HG02852 (cell line): ENCODE data around the gene MATN4.
"Not testable (repeated sequence)": the region's sequence is repeated elsewhere in the genome, so short reads cannot be mapped to it uniquely, and the experiment has no call there.

Source experiments
- ATAC-seq: cut with Tn5 transposase; IDR thresholded peaks from one replicate; pipeline ENCODE4 v1.9.1; 2021; ENCODE audit warnings: mild to moderate bottlenecking, moderate library complexity; ENCODE audit not compliant: unreplicated experiment

MATN4 gene

GRCh38 chr20:45308117-45308778, at the start of gene MATN4:
MATN4 (minus strand) TSS chr20:45308299; CDS start chr20:45305582, 2,717 bp downstream.
- ATAC-seq = no peak

- ATAC-seq = no peak
These were observed 47.3 kb upstream of the MATN4 start for GRCh38 chr20:45355209-45356084.

GRCh38 chr20:45354423-45355208, 46.5 kb upstream of the MATN4 start:
- no peak for ATAC-seq

GRCh38 chr20:45353746-45354145, 45.6 kb upstream of the MATN4 start:
- ATAC-seq = no peak

GRCh38 chr20:45352729-45353128, 44.6 kb upstream of the MATN4 start:
- no peak for ATAC-seq

GRCh38 chr20:45350795-45351194, 42.7 kb upstream of the MATN4 start:
- ATAC-seq = not testable (repeated sequence)

- no peak for ATAC-seq
These were observed 42.1 kb upstream of the MATN4 start for GRCh38 chr20:45350217-45350616.

GRCh38 chr20:45347936-45348778, 40.1 kb upstream of the MATN4 start, which contains the start of gene SDC4:
SDC4 (minus strand) TSS chr20:45348424; CDS start chr20:45348384, 40 bp downstream.
- ATAC-seq = no peak

GRCh38 chr20:45347297-45347935, 39.3 kb upstream of the MATN4 start:
- no peak for ATAC-seq

- ATAC-seq = no peak
These were observed 38.8 kb upstream of the MATN4 start for GRCh38 chr20:45346851-45347250.

- no peak for ATAC-seq
These were observed 38.2 kb upstream of the MATN4 start for GRCh38 chr20:45346291-45346718.

- ATAC-seq = no peak
These were observed 37.2 kb upstream of the MATN4 start for GRCh38 chr20:45345104-45345936.

- no peak for ATAC-seq
These were observed 36.2 kb upstream of the MATN4 start for GRCh38 chr20:45344168-45344860.

GRCh38 chr20:45343532-45344167, 35.6 kb upstream of the MATN4 start:
- no peak for ATAC-seq

- ATAC-seq = no peak
These were observed 34.9 kb upstream of the MATN4 start for GRCh38 chr20:45342855-45343531.

- no peak for ATAC-seq
These were observed 34.1 kb upstream of the MATN4 start for GRCh38 chr20:45341939-45342854.
